ENCODE measurements around the gene OR7C2. TPM values are rescaled to one million over a fixed set of nuclear protein-coding genes. Genes with fewer than 3 reads are reported as not detected.

Gene OR7C2
- total and polyA plus RNA-seq, 2 of the 8 experiments (the other 6 are each of a cell fraction or from before 2014, with no cell fraction given): not detected

GRCh38 chr19:14961956-14962685 is 20.8 kb downstream of the OR7C2 start:
- H3K9ac ChIP-seq (replicated peaks in 1 of 4; ENCODE audit: extremely low read depth in 1 of 4, low read depth in 3 of 4, low read length in 3 of 4): no peak overlapping the region
- ChIA-PET POLR2A (ENCODE audit: partially characterized antibody) (interaction anchor here (1.4 kb wide), 1 partner anchor 15 kb away, joined by 4 read pairs; no protein-coding TSS in a partner anchor), CTCF (ENCODE audit: partially characterized antibody) (interaction anchor here (0.8 to 1.0 kb wide), 2 partner anchors 21 to 26 kb away, joined by 3 read pairs; no protein-coding TSS in a partner anchor)
- no peak overlapping the region for H3K27ac ChIP-seq (ENCODE audit: low read depth, low read length)
- TF ChIP-seq CTBP2 (IDR thresholded peaks at IDR 0.05; ENCODE audit: borderline replicate concordance, insufficient read depth, insufficient read length, low read length): no peak
- no peak for TF ChIP-seq KDM1A (IDR thresholded peaks at IDR 0.05; ENCODE audit: borderline replicate concordance, low read length)
- no peak for TF ChIP-seq SUZ12 (IDR thresholded peaks at IDR 0.05; ENCODE audit: low read length)
- no peak for TF ChIP-seq RFX5 (IDR thresholded peaks at IDR 0.05; ENCODE audit: borderline replicate concordance, low read depth, low read length)
- TF ChIP-seq PHF8 (conservative IDR thresholded peaks at IDR 0.05; ENCODE audit: low read depth, low read length): no peak
- no peak for TF ChIP-seq CHD2 (IDR thresholded peaks at IDR 0.05; ENCODE audit: low read length)
- TF ChIP-seq RBBP5 (IDR thresholded peaks at IDR 0.05; ENCODE audit: borderline replicate concordance, low read depth, low read length): no peak
- no peak for TF ChIP-seq TBP (IDR thresholded peaks at IDR 0.05; ENCODE audit: low read depth, low read length)
- TF ChIP-seq SP2 (IDR thresholded peaks at IDR 0.05; ENCODE audit: low read length): no peak
- TF ChIP-seq POLR2A (IDR thresholded peaks at IDR 0.05; ENCODE audit: control extremely low read depth in 1 of 2, low read depth in 2 of 2, low read length in 2 of 2): no peak
- no peak for TF ChIP-seq MAFK (IDR thresholded peaks at IDR 0.05; ENCODE audit: low read depth, low read length)
- no peak for TF ChIP-seq KDM4A (IDR thresholded peaks at IDR 0.05; ENCODE audit: low read depth, low read length, severe bottlenecking)
- TF ChIP-seq JUND (IDR thresholded peaks at IDR 0.05; ENCODE audit: low read length): no peak
- no peak for TF ChIP-seq ASH2L (IDR thresholded peaks at IDR 0.05; ENCODE audit: low read length)
- no peak overlapping the region for H3K4ac ChIP-seq (replicated peaks; ENCODE audit: insufficient read length, low read depth, low read length)
- H2AFZ ChIP-seq (ENCODE audit: low read length): no peak overlapping the region
- DNase-seq (ENCODE audit: low read depth in 1 of 2, low spot score in 2 of 2): no peak
- 92% methylated on average over 24 of the region's 24 CpGs; no CpG with 5 or more reads in 1 of the 2 experiments for WGBS, 2 experiments (ENCODE audit: extremely low coverage in 1 of 2, insufficient coverage in 1 of 2, insufficient read length in 1 of 2, insufficient replicate concordance in 2 of 2, low coverage in 1 of 2, low lambda C conversion rate in 2 of 2, missing lambda C conversion rate in 1 of 2)
- no peak overlapping the region for H3K18ac ChIP-seq (ENCODE audit: extremely low read depth, low read length)
- FAIRE-seq: no peak
- no peak overlapping the region for H4K5ac ChIP-seq (ENCODE audit: insufficient read length, low read depth, low read length)
- no peak overlapping the region for H2BK12ac ChIP-seq (ENCODE audit: low read depth, low read length)
- H3K56ac ChIP-seq (replicated peaks; ENCODE audit: insufficient read length, low read depth, low read length): no peak overlapping the region
- H4K91ac ChIP-seq (replicated peaks; ENCODE audit: insufficient read length, low read length): no peak overlapping the region
- H3K36me3 ChIP-seq (ENCODE audit: control insufficient read depth in 2 of 4, insufficient read depth in 4 of 4, low read length in 3 of 4): peaks cover 0 to 11% (median 0%) of the 10 kb centered on the region in 4 experiments; a peak in 3 of 8 replicates
- no peaks in the 10 kb centered on the region for H3K9me3 ChIP-seq (ENCODE audit: insufficient read depth in 2 of 2, low read depth in 1 of 2, low read length in 1 of 2)
- H4K8ac ChIP-seq (ENCODE audit: extremely low read depth, insufficient read depth, low read length): no peak overlapping the region
- no peak overlapping the region for H2BK15ac ChIP-seq (ENCODE audit: low read length)
- no peaks in the 10 kb centered on the region for H3K27me3 ChIP-seq (replicated peaks in 1 of 4; ENCODE audit: control insufficient read depth in 3 of 4, extremely low read depth in 1 of 4, insufficient read depth in 3 of 4, low read length in 3 of 4)
- H3K4me2 ChIP-seq (ENCODE audit: insufficient read depth in 1 of 2, low read depth in 2 of 2, low read length in 2 of 2): no peak overlapping the region
- H3K23ac ChIP-seq (ENCODE audit: insufficient read length): no peak overlapping the region
- no peak overlapping the region for H3K4me3 ChIP-seq (ENCODE audit: extremely low read depth in 1 of 4, insufficient read depth in 2 of 4, low read depth in 3 of 4, low read length in 4 of 4)
- no peaks in the 10 kb centered on the region for H4K20me1 ChIP-seq (replicated peaks in 1 of 2; ENCODE audit: control insufficient read depth in 1 of 2, insufficient read depth in 2 of 2, low read length in 2 of 2)
- H3K79me1 ChIP-seq (ENCODE audit: low read depth, low read length): no peaks in the 10 kb centered on the region
- H2BK5ac ChIP-seq (ENCODE audit: low read depth, low read length): no peak overlapping the region
- no peaks in the 10 kb centered on the region for H3K23me2 ChIP-seq (ENCODE audit: low read depth, low read length)
- H2BK20ac ChIP-seq (ENCODE audit: low read length): no peak overlapping the region
- H3K79me2 ChIP-seq (ENCODE audit: control insufficient read depth in 1 of 2, insufficient read depth in 2 of 2, low read length in 2 of 2): no peaks in the 10 kb centered on the region
- no peak overlapping the region for H3K14ac ChIP-seq (ENCODE audit: insufficient read length)
- H2BK120ac ChIP-seq (replicated peaks; ENCODE audit: low read depth, low read length): no peak overlapping the region
- no peak overlapping the region for H2AK5ac ChIP-seq (ENCODE audit: low read depth, low read length)
- H3K4me1 ChIP-seq (replicated peaks in 1 of 4; ENCODE audit: control insufficient read depth in 3 of 4, insufficient read depth in 4 of 4, low read length in 3 of 4): no peaks in the 10 kb centered on the region
